ENCODE measurements around the gene CASD1.

GRCh38 chr7:94497874-94498670, 11.5 kb upstream of the CASD1 start:
- TF ChIP-seq, protein P1, sequence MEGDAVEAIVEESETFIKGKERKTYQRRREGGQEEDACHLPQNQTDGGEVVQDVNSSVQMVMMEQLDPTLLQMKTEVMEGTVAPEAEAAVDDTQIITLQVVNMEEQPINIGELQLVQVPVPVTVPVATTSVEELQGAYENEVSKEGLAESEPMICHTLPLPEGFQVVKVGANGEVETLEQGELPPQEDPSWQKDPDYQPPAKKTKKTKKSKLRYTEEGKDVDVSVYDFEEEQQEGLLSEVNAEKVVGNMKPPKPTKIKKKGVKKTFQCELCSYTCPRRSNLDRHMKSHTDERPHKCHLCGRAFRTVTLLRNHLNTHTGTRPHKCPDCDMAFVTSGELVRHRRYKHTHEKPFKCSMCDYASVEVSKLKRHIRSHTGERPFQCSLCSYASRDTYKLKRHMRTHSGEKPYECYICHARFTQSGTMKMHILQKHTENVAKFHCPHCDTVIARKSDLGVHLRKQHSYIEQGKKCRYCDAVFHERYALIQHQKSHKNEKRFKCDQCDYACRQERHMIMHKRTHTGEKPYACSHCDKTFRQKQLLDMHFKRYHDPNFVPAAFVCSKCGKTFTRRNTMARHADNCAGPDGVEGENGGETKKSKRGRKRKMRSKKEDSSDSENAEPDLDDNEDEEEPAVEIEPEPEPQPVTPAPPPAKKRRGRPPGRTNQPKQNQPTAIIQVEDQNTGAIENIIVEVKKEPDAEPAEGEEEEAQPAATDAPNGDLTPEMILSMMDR (IDR thresholded peaks at IDR 0.05): no peak
- no peak for TF ChIP-seq POLR2A (IDR thresholded peaks at IDR 0.05)

Data from transverse colon (tissue), 3 donors.